ENCODE measurements around the gene B3GALT5.

DNA sequence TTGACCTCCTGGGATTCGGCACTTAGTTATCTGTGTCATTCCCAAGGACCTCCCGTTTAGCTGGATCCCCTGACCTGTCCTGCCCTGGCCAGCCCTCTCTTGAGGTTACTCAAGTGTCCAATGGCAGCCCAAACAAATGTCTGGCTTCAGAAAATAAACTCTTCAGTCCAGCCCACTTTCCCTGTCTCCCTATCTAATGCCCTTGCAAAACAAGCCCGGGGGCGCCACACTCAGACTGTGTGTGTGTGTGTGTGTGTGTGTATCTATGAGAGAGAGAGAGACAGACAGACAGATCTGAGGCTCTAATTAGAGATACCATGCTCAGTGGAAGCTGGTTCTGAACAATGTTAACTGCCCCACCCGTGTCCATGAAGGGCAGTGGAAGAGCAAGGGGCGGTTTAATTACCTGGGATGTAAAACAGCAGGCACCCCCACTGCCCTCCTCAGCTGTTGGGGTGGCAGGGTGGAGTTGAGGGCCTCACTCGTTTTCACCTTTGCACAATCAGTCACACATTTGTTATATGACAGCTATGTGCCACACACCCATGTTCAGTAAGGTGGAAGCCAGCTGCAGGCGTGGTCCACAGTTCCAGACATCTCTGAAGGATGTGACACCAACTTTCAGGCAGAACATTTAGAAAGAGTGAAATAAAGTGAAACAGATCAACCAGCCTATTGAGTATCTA, 57.4 kb downstream of the B3GALT5 start:
- TF ChIP-seq, protein P1, sequence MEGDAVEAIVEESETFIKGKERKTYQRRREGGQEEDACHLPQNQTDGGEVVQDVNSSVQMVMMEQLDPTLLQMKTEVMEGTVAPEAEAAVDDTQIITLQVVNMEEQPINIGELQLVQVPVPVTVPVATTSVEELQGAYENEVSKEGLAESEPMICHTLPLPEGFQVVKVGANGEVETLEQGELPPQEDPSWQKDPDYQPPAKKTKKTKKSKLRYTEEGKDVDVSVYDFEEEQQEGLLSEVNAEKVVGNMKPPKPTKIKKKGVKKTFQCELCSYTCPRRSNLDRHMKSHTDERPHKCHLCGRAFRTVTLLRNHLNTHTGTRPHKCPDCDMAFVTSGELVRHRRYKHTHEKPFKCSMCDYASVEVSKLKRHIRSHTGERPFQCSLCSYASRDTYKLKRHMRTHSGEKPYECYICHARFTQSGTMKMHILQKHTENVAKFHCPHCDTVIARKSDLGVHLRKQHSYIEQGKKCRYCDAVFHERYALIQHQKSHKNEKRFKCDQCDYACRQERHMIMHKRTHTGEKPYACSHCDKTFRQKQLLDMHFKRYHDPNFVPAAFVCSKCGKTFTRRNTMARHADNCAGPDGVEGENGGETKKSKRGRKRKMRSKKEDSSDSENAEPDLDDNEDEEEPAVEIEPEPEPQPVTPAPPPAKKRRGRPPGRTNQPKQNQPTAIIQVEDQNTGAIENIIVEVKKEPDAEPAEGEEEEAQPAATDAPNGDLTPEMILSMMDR (IDR thresholded peaks at IDR 0.05; ENCODE audit: borderline replicate concordance, extremely low read depth, low read length, poor library complexity, severe bottlenecking) = no peak
- TF ChIP-seq EZH2 (IDR thresholded peaks at IDR 0.05; ENCODE audit: borderline replicate concordance, low read depth, low read length, severe bottlenecking) = no peak

All from DND-41 (cell line).